Midbrain (tissue), 1 donor: ENCODE data around the gene SASH1.
A peak's percentile ranks its signal among the peaks of the same experiment; 100 is the strongest.
"Not testable (repeated sequence)": the region's sequence is repeated elsewhere in the genome, so short reads cannot be mapped to it uniquely, and the experiment has no call there.

Experiments
- DNase-seq: peaks from one replicate; lab custom pipeline; 2025; lab: John Stamatoyannopoulos, UW

The SASH1 gene

DNA sequence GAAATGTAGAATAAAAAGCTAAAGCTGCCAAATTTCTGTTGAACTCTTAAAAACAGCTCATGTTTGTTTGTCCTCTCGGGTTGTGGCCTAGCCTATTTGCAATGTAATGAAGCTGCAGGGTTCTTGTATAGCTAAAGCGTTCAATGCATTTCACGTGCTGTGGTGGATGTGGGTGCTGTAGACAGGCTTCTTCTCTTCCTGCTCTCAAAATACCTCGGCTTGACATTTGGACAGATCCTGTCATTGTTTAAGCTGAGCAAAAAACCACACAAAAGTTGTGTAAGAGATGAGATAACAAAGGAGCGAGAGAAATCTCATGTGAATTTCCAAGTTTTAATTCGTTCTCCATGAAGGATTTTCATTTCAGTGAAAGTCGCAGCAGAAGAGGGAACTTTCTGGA lies 207.9 kb downstream of the SASH1 start:
- no peak for DNase-seq

DNA sequence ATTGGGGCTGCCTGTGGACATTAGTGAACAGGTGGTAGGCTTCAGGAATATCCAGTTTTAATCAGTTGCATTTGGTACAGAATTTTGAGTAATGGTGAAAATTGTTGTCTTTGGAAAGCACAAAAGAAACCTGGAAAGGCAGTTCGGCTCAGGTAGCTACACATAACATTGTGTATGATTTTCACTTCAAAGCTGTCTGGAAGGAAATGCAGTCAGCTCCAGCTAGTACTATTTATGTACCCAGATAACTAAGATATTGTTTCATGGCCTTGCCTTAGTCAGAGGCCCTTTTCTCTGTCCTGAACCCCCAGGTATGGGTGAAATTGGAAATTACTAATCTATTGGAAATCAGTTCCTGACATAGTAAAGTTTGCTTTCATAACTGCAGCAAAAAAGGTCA lies 208.6 kb downstream of the SASH1 start:
- no peak for DNase-seq

DNA sequence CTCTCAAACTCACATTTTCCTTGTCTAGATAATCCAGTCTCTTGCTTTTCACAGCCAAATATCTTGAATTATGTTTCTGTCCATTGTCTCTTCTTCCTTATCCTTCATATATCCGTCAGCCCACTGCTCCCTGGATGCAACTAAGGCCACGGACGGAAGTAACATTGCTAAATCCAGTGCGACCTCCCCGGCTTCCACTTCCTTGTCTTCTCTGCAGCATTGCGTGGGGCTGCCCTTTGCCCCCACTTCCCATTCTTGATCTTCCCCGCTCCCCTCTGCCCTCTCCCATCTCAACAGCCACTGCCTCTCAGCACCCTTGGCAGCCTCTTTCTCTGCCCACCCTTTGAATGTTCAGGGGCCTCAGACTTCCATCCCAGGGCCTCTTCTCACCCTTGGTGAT lies 213.8 kb downstream of the SASH1 start:
- no peak for DNase-seq

DNA sequence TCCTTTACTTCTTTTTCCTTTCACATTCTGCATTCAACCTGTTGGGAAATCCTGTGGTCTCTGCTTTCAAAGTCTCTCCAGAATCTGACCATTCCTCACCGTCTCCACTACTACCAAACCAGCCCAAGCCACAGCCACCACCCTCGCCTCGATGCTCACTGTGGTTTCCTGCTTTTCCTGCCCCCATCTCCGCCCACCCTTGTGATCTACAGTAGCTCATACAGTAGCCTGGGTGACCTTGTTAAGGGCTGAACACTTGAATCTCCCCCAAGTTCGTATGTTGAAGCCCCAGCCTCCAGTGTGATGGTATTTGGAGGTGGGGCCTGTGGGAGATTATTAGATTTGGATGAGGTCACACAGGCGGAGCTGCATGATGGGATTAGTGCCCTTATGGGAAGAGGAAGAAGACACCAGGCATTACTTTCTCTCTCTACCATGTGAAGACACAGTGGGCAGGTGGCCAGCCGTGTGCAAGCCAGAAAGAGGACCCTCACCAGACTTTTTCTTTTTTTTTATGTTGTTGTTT lies 215.2 kb downstream of the SASH1 start:
- no peak for DNase-seq

GRCh38 chr6:148559848-148560433 lies 217.3 kb downstream of the SASH1 start:
- DNase-seq, result peak; percentile 86

GRCh38 chr6:148561629-148562028 lies 219.0 kb downstream of the SASH1 start:
- no peak for DNase-seq

- DNase-seq, result no peak
Measured at GRCh38 chr6:148563066-148563465, 220.4 kb downstream of the SASH1 start.

DNA sequence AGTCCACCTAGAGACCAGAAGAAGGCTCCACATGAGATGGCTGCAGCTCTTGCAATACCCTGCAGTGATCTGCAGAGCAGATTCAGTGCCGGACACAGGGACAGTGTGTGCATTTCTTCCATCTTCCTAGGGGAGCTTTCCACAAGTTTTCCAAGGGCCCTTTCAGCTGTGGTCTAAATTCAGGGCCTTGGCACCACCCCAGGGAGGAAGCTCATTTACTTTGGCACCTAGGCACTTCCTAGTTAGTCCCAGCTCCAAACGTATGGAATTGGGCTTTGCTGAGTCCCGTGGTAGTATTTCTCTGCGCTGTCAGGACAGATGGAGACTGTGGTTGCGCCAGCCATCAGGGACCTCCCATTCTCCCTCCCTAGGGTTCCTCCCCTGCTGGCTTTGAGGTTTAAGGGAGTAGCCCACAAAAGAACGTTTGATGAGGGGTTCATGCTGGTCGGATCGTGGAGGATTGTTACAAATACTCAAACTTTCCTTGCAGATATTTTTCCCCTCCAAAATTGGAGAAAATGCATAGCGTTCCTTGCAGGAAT lies 221.9 kb downstream of the SASH1 start:
- DNase-seq, result no peak

GRCh38 chr6:148565321-148565926 lies 222.8 kb downstream of the SASH1 start:
- DNase-seq, result no peak

GRCh38 chr6:148565930-148566663 lies 223.5 kb downstream of the SASH1 start:
- no peak for DNase-seq

GRCh38 chr6:148566664-148567350 lies 224.2 kb downstream of the SASH1 start:
- no peak for DNase-seq

DNA sequence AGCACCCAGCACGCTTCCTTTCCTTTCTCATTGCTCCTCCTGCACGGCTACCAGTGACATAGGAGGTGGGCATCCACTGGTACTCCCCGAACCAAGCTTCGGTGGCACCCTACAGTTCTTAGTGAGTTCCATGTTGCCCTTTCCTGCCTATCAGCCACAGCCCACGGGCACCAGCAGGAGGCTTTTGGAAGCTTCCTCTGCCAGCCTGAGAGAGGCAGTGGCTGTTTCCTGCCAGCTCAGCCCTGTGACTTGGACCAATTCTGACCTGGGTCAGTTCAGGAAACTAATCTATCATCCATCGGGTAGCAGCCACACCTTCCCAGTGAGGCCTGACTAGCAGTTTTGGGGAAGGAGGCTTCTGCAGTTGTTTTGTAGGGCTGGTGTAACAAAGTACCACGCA lies 227.8 kb downstream of the SASH1 start:
- no peak for DNase-seq

- no peak for DNase-seq
Measured at GRCh38 chr6:148572676-148573335, 230.2 kb downstream of the SASH1 start.

- DNase-seq, result no peak
Measured at GRCh38 chr6:148573922-148574321, 231.3 kb downstream of the SASH1 start.

DNA sequence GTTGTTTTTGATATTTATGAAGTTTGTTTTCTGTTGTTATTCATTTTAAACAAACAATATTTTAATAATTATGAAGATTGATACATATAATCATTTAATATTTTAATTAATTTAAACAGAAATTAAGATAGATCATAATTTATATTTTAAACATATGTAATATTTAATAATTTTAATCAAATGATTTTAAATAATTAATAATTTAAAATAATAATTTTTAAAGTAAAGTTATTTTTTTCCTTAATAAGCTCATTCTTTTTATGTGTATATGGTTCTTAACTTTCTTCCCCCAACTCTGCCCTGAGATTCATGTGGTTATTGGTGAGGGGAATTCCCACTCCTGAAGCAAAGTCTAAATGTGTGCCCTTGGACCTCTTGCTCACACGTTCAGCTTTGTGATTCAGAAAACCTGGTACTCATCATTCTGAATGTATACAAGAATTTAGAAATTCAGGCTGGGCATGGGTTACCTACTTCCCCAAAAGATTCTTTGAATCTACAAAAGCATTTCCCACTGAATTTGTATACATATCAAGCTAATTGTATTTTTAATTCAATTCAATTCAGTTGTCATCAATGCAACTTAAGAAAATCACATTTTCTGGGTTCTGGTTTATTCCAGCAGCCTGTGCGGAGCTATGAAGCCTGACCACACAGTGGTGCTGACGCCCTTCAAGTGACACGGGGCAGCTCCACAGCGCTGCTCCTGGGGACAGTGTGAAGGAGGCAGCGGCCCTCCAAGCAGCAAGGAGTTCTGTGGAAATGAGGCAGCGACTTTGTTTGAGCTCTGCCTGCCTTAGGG lies 235.2 kb downstream of the SASH1 start:
- DNase-seq, result peak; percentile 80

DNA sequence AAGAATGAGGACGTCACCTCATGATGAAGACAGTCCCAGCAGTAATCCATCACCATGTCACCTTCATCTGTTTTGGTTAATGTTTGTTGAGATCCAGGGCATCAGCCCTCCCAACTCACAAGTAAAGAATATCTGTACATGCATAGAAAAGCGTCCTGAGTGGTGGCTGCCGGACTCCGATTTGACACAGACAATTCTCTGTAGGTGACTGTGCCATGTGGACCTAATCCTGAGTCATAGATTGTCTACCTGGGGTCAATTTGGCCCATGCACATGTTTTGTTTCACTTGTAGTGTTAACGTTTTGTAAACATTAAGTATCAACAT lies 235.8 kb downstream of the SASH1 start:
- DNase-seq, result no peak

DNA sequence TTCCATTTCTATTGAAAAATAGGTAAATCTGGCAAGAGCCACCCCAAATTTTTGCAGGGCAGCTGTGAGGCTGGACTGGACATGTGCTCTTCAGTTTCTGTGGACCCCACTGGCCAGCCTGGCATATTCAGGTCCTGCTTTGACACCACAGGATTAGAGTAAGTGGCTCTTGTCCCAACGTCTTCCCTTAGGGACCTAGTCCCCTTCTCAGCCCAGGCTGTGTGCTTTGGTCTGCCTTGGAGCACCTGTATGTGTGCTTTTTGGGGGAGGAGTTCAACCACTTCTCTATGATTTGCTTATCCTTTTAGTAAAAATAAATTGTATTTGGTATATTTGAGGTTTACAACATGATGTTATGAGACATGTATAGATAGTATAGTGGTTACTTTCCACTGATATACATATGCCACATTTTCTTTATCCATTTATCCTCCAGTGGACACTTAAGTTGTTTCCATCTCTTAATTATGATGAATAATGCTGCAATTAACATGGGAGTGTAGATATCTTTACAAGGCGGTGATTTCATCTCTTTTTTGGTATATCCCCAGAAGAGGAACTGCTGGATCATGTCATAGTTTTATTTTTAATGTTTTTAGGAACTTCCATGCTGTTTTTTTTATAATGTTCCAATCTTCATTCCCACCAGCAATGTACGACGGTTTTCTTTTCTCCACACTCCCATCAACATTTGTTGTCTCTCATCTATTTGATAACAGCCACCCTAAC lies 236.4 kb downstream of the SASH1 start:
- DNase-seq, result no peak

- no peak for DNase-seq
Measured at GRCh38 chr6:148580442-148580841, 237.8 kb downstream of the SASH1 start.

GRCh38 chr6:148583631-148584030 lies 241.0 kb downstream of the SASH1 start:
- DNase-seq, result no peak

DNA sequence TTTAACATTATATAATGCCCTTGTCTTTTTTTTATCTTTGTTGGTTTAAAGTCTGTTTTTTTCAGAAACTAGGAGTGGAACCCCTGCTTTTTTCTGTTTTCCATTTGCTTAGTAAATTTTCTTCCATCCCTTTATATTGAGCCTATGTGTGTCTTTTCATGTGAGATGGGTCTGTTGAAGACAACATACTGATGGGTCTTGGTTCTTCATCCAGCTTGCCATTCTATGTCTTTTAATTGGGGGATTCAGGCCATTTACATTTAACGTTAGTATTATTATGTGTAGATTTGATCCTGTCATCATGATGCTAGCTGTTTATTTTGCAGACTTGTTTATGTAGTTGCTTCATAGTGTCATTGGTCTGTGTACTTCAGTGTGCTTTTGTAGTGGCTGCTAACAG lies 243.0 kb downstream of the SASH1 start:
- not testable (repeated sequence) for DNase-seq
